ENCODE measurements around the gene DNAH2.

DNA sequence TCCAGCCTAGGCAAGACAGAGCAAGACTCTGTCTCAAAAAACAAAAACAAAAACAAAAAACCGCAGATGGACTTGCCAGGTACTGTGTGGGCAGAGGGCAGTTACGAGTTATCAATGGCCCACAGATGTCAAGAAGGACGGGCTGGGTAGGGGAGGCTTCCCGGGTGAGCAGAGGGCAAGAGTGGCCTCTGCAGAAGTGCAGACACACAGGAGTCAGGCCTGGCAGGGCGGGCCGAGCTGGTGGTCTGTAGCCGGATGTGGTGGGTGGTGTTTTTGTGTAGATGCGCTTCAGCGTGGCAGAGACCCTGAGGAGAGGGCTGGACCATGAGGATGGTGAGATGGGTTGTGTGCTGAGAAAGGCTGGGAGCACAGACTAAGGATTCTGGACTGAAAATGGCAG lies 71.6 kb downstream of the DNAH2 start:
- TF ChIP-seq, protein P1, sequence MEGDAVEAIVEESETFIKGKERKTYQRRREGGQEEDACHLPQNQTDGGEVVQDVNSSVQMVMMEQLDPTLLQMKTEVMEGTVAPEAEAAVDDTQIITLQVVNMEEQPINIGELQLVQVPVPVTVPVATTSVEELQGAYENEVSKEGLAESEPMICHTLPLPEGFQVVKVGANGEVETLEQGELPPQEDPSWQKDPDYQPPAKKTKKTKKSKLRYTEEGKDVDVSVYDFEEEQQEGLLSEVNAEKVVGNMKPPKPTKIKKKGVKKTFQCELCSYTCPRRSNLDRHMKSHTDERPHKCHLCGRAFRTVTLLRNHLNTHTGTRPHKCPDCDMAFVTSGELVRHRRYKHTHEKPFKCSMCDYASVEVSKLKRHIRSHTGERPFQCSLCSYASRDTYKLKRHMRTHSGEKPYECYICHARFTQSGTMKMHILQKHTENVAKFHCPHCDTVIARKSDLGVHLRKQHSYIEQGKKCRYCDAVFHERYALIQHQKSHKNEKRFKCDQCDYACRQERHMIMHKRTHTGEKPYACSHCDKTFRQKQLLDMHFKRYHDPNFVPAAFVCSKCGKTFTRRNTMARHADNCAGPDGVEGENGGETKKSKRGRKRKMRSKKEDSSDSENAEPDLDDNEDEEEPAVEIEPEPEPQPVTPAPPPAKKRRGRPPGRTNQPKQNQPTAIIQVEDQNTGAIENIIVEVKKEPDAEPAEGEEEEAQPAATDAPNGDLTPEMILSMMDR (IDR thresholded peaks at IDR 0.05) = no peak
- no peak for TF ChIP-seq POLR2AphosphoS5 (IDR thresholded peaks at IDR 0.05)
- no peak for TF ChIP-seq POLR2A (IDR thresholded peaks at IDR 0.05)
- no peak for TF ChIP-seq EP300 (IDR thresholded peaks at IDR 0.05)

All from sigmoid colon (tissue), 4 donors.